Astrocyte (in vitro differentiated cells and primary cell): ENCODE results near the gene C1orf35. TPM values are rescaled to one million over a fixed set of nuclear protein-coding genes. Genes with fewer than 3 reads are reported as not detected.

Source experiments
- DNase-seq: peaks from one replicate; pipeline ENCODE4 v3.0.0-alpha.2; 2010; ENCODE audit warnings: low read depth
- FAIRE-seq: peaks from 2 replicates; lab custom pipeline; 2011; peaks lifted over from hg19 to GRCh38; lab: Jason Lieb, UNC
- H2AFZ ChIP-seq: 2 replicates; pipeline ENCODE4 v1.6.0; 2012; ENCODE audit warnings: low read depth, low read length, inconsistent platforms
- H3K27ac ChIP-seq: 2 replicates; pipeline ENCODE4 v1.5.1; 2011; ENCODE audit warnings: low read depth, low read length, inconsistent platforms
- H3K27me3 ChIP-seq: 2 replicates; pipeline ENCODE4 v1.6.0; 2011; ENCODE audit warnings: low read length, inconsistent platforms; ENCODE audit not compliant: insufficient read depth
- H3K36me3 ChIP-seq: 2 replicates; pipeline ENCODE4 v1.5.1; 2011; ENCODE audit warnings: low read length, inconsistent platforms; ENCODE audit not compliant: insufficient read depth
- H3K4me1 ChIP-seq: 2 replicates; pipeline ENCODE4 v1.5.1; 2011; ENCODE audit warnings: low read length, inconsistent platforms; ENCODE audit not compliant: insufficient read depth
- H3K4me2 ChIP-seq: 2 replicates; pipeline ENCODE4 v1.6.0; 2012; ENCODE audit warnings: low read length, inconsistent platforms
- H3K4me3 ChIP-seq: 2 replicates; pipeline ENCODE4 v1.5.1; 2011; ENCODE audit warnings: low read depth, mild to moderate bottlenecking, low read length, inconsistent platforms; ENCODE audit not compliant: insufficient read depth
- H3K79me2 ChIP-seq: 2 replicates; pipeline ENCODE4 v1.6.0; 2012; ENCODE audit warnings: mild to moderate bottlenecking, low read length, inconsistent platforms; ENCODE audit not compliant: insufficient read depth
- H3K9ac ChIP-seq: 2 replicates; pipeline ENCODE4 v1.6.0; 2012; ENCODE audit warnings: mild to moderate bottlenecking, low read length, inconsistent platforms
- H3K9me3 ChIP-seq: 2 replicates; pipeline ENCODE4 v1.5.1; 2012; ENCODE audit warnings: low read depth, mild to moderate bottlenecking, low read length, inconsistent platforms; ENCODE audit not compliant: insufficient read depth
- H4K20me1 ChIP-seq: 2 replicates; pipeline ENCODE4 v1.6.0; 2012; ENCODE audit warnings: low read length, inconsistent platforms; ENCODE audit not compliant: insufficient read depth
- H3K27ac Mint-ChIP-seq: one replicate; pipeline ENCODE4 v1.8.0; 2021; ENCODE audit warnings: mild to moderate bottlenecking, mixed read lengths; ENCODE audit not compliant: unreplicated experiment
- H3K27me3 Mint-ChIP-seq: one replicate; pipeline ENCODE4 v1.8.0; 2021; ENCODE audit warnings: low read depth, mixed read lengths; ENCODE audit not compliant: unreplicated experiment
- H3K36me3 Mint-ChIP-seq: one replicate; pipeline ENCODE4 v1.8.0; 2021; ENCODE audit warnings: low read depth, mixed read lengths; ENCODE audit not compliant: unreplicated experiment
- H3K4me1 Mint-ChIP-seq: one replicate; pipeline ENCODE4 v1.8.0; 2021; ENCODE audit warnings: low read depth, mixed read lengths; ENCODE audit not compliant: unreplicated experiment
- H3K4me3 Mint-ChIP-seq: one replicate; pipeline ENCODE4 v1.8.0; 2021; ENCODE audit warnings: mild to moderate bottlenecking, moderate library complexity, mixed read lengths; ENCODE audit not compliant: unreplicated experiment
- H3K9me3 Mint-ChIP-seq: one replicate; pipeline ENCODE4 v1.8.0; 2021; ENCODE audit warnings: mild to moderate bottlenecking, mixed read lengths; ENCODE audit not compliant: unreplicated experiment
- CTCF ChIP-seq: IDR thresholded peaks from 2 replicates; pipeline ENCODE4 v1.5.1; 2011; ENCODE audit warnings: low read depth, mild to moderate bottlenecking, inconsistent platforms, low read length, moderate library complexity; ENCODE audit not compliant: insufficient read depth
- EZH2 ChIP-seq: IDR thresholded peaks from 2 replicates; pipeline ENCODE4 v1.6.1; 2012; ENCODE audit warnings: mild to moderate bottlenecking, low read length, inconsistent platforms; ENCODE audit not compliant: insufficient read depth
- total RNA-seq: library from RNA; stranded (reverse); gene quantifications from 2 replicates; pipeline ENCODE4 v1.2.1, GENCODE V29; 2021

C1orf35 gene
- total RNA-seq, 1 donor from 2014 or later: 21.8 TPM

DNA sequence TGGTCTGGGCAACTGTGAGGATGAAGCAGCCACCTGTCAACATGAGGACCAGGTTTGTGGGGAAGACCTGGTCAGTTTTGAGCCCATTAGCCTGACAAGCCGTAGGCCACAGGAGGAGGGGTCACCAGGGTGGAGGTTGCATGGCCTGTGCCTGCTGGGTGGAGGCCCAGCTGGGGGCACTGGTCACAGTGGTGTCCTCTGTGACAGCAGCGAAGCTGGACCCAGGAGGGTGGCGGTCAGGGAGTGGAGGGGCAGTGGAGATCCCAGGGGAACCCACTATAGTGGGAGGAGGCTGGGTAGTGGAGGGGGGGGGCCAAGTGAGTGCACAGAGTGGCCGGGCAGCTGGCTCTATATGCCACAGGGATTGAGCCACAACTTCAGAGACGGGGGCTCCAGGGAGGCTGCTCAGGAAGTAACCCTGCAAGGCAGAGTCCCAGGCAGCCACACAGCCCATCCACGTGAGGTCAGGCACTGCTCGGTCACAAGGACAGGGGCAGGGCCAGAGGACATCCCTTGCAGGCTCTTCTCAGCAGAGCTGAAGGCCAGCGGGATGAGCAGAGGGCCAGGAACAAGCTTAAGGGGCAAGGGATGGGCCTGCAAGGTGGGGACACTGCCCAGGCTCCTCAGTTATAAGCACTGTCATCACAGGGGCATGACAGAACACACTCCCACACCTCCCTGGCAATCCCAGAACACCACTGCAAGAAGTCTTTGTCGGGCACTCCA lies 2.3 kb upstream of the C1orf35 start:
- FAIRE-seq (no peak), DNase-seq (no peak)
- Mint-ChIP-seq H3K36me3 (peaks cover 6% of the 10 kb centered on the region), H3K27ac (no peak overlapping the region), H3K27me3 (no peaks in the 10 kb centered on the region), H3K4me3 (no peak overlapping the region), H3K4me1 (peaks cover 13% of the 10 kb centered on the region), H3K9me3 (no peaks in the 10 kb centered on the region)
- no peaks in the 10 kb centered on the region for H3K27me3 ChIP-seq
- H3K9ac ChIP-seq: no peak overlapping the region
- no peak overlapping the region for H2AFZ ChIP-seq
- H3K36me3 ChIP-seq: no peaks in the 10 kb centered on the region
- peaks cover 14% of the 10 kb centered on the region for H3K4me1 ChIP-seq
- no peak overlapping the region for H3K27ac ChIP-seq
- no peak for TF ChIP-seq EZH2
- no peak for TF ChIP-seq CTCF
- H3K4me2 ChIP-seq: no peak overlapping the region
- no peaks in the 10 kb centered on the region for H3K9me3 ChIP-seq
- no peak overlapping the region for H3K4me3 ChIP-seq
- peaks cover 16% of the 10 kb centered on the region for H4K20me1 ChIP-seq
- peaks cover 53% of the 10 kb centered on the region for H3K79me2 ChIP-seq

GRCh38 chr1:228104526-228105269 lies 1.6 kb upstream of the C1orf35 start:
- H3K4me1 Mint-ChIP-seq: peaks cover 13% of the 10 kb centered on the region
- no peak overlapping the region for H3K9ac ChIP-seq

More at GRCh38 chr1:228104526-228105269, 1.6 kb upstream of the C1orf35 start:
- H3K36me3 Mint-ChIP-seq: peaks cover 6% of the 10 kb centered on the region
- H3K9me3 Mint-ChIP-seq: no peaks in the 10 kb centered on the region
- H3K4me3 Mint-ChIP-seq: peak overlapping the region; percentile 91
- H3K4me2 ChIP-seq: no peak overlapping the region
- DNase-seq (no peak), FAIRE-seq (no peak)
- peaks cover 23% of the 10 kb centered on the region for H4K20me1 ChIP-seq
- no peak overlapping the region for H2AFZ ChIP-seq
- H3K27me3 Mint-ChIP-seq: no peaks in the 10 kb centered on the region
- no peak overlapping the region for H3K27ac ChIP-seq
- H3K9me3 ChIP-seq: no peaks in the 10 kb centered on the region
- H3K27ac Mint-ChIP-seq: peak overlapping the region; percentile 20
- TF ChIP-seq EZH2 (no peak), CTCF (no peak)
- H3K27me3 ChIP-seq: no peaks in the 10 kb centered on the region
- peaks cover 60% of the 10 kb centered on the region for H3K79me2 ChIP-seq
- no peaks in the 10 kb centered on the region for H3K36me3 ChIP-seq
- peaks cover 8% of the 10 kb centered on the region for H3K4me1 ChIP-seq
- no peak overlapping the region for H3K4me3 ChIP-seq
